ENCODE measurements around the gene ITGA6. TPM values are rescaled to one million over a fixed set of nuclear protein-coding genes. Genes with fewer than 3 reads are reported as not detected.

The ITGA6 gene
- polyA plus RNA-seq, 1 donor from 2014 or later, result 14.4 TPM

- no peaks in the 10 kb centered on the region for H3K9me3 ChIP-seq (ENCODE audit: low read length)
- H3F3A ChIP-seq (ENCODE audit: insufficient read depth, low read length, poor library complexity, severe bottlenecking), result no peaks in the 10 kb centered on the region
- no peaks in the 10 kb centered on the region for H3K36me3 ChIP-seq (ENCODE audit: insufficient read depth, low read length)
- H3K4me3 ChIP-seq (ENCODE audit: low read length), result no peak overlapping the region
- no peak for TF ChIP-seq SMC3 (conservative IDR thresholded peaks at IDR 0.05; ENCODE audit: poor library complexity)
- H4K20me1 ChIP-seq (ENCODE audit: insufficient read depth), result no peaks in the 10 kb centered on the region
- no peaks in the 10 kb centered on the region for H3K9me2 ChIP-seq (ENCODE audit: insufficient read depth, low read length)
- no peak overlapping the region for H3K9ac ChIP-seq (ENCODE audit: low read length)
- H2AFZ ChIP-seq (ENCODE audit: low read depth, low read length), result no peak overlapping the region
- no peak overlapping the region for H3K4me2 ChIP-seq (ENCODE audit: low read length)
- H3K79me2 ChIP-seq (replicated peaks; ENCODE audit: insufficient read depth, low read length), result no peaks in the 10 kb centered on the region
- no peak overlapping the region for H3K27ac ChIP-seq (ENCODE audit: low read length)
- H3K27me3 ChIP-seq (ENCODE audit: insufficient read depth, low read depth, low read length), result no peaks in the 10 kb centered on the region
These were observed 18.3 kb upstream of the ITGA6 start for GRCh38 chr2:172409042-172409441.

GRCh38 chr2:172412984-172413492 is 14.3 kb upstream of the ITGA6 start:
- Histone ChIP-seq H3K27ac (ENCODE audit: low read length) (no peak overlapping the region), H3K79me2 (replicated peaks; ENCODE audit: insufficient read depth, low read length) (no peaks in the 10 kb centered on the region), H3K9me2 (ENCODE audit: insufficient read depth, low read length) (no peaks in the 10 kb centered on the region), H3K9me3 (ENCODE audit: low read length) (no peaks in the 10 kb centered on the region), H3K4me2 (ENCODE audit: low read length) (no peak overlapping the region), H3K4me3 (ENCODE audit: low read length) (no peak overlapping the region), H4K20me1 (ENCODE audit: insufficient read depth) (no peaks in the 10 kb centered on the region), H3K9ac (ENCODE audit: low read length) (no peak overlapping the region), H3K36me3 (ENCODE audit: insufficient read depth, low read length) (no peaks in the 10 kb centered on the region), H3K27me3 (ENCODE audit: insufficient read depth, low read depth, low read length) (no peaks in the 10 kb centered on the region), H3F3A (ENCODE audit: insufficient read depth, low read length, poor library complexity, severe bottlenecking) (no peaks in the 10 kb centered on the region), H2AFZ (ENCODE audit: low read depth, low read length) (no peak overlapping the region)
- no peak for TF ChIP-seq TAF1 (IDR thresholded peaks at IDR 0.05; ENCODE audit: low read depth)
- no peak for TF ChIP-seq SMC3 (conservative IDR thresholded peaks at IDR 0.05; ENCODE audit: poor library complexity)
- no peak for TF ChIP-seq POLR2AphosphoS5 (IDR thresholded peaks at IDR 0.05)
- no peak for TF ChIP-seq MXI1 (conservative IDR thresholded peaks at IDR 0.05; ENCODE audit: poor library complexity, severe bottlenecking)
- TF ChIP-seq RAD21 (conservative IDR thresholded peaks at IDR 0.05), result no peak
- TF ChIP-seq EP300 (conservative IDR thresholded peaks at IDR 0.05; ENCODE audit: poor library complexity, severe bottlenecking), result no peak

- H3K36me3 ChIP-seq (ENCODE audit: insufficient read depth, low read length), result no peaks in the 10 kb centered on the region
- no peak overlapping the region for H3K4me3 ChIP-seq (ENCODE audit: low read length)
- H3K27me3 ChIP-seq (ENCODE audit: insufficient read depth, low read depth, low read length), result no peaks in the 10 kb centered on the region
- H3K9me2 ChIP-seq (ENCODE audit: insufficient read depth, low read length), result no peaks in the 10 kb centered on the region
- H3F3A ChIP-seq (ENCODE audit: insufficient read depth, low read length, poor library complexity, severe bottlenecking), result no peaks in the 10 kb centered on the region
- no peak overlapping the region for H3K9ac ChIP-seq (ENCODE audit: low read length)
- no peaks in the 10 kb centered on the region for H4K20me1 ChIP-seq (ENCODE audit: insufficient read depth)
- no peak overlapping the region for H3K4me2 ChIP-seq (ENCODE audit: low read length)
- no peak overlapping the region for H2AFZ ChIP-seq (ENCODE audit: low read depth, low read length)
- no peaks in the 10 kb centered on the region for H3K79me2 ChIP-seq (replicated peaks; ENCODE audit: insufficient read depth, low read length)
- no peak overlapping the region for H3K27ac ChIP-seq (ENCODE audit: low read length)
- no peak for TF ChIP-seq EZH2 (IDR thresholded peaks at IDR 0.05; ENCODE audit: borderline replicate concordance, insufficient read depth, low read length, poor library complexity, severe bottlenecking)
- no peak for TF ChIP-seq MXI1 (conservative IDR thresholded peaks at IDR 0.05; ENCODE audit: poor library complexity, severe bottlenecking)
- TF ChIP-seq RAD21 (conservative IDR thresholded peaks at IDR 0.05), result no peak
- no peaks in the 10 kb centered on the region for H3K9me3 ChIP-seq (ENCODE audit: low read length)
These were observed 12.1 kb upstream of the ITGA6 start for GRCh38 chr2:172415157-172415864.

DNA sequence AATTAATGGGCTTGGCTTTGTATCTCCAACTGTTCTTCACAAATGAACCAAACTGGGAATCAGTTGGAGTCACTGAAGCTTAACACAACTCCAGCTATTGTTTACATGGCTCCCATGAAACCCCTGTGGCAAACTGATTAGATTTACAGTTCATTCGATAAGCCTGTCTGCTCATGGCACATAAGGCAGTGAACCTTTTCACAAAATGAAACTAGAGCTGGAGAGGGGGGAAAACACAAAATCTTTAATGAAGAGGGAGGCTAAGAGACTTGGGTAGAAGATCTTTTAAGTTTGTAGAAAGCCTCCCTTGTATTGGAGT is 11.6 kb upstream of the ITGA6 start:
- Histone ChIP-seq H3K9me2 (ENCODE audit: insufficient read depth, low read length) (no peaks in the 10 kb centered on the region), H3K4me2 (ENCODE audit: low read length) (no peak overlapping the region), H3K79me2 (replicated peaks; ENCODE audit: insufficient read depth, low read length) (no peaks in the 10 kb centered on the region), H3K9ac (ENCODE audit: low read length) (no peak overlapping the region), H3K27me3 (ENCODE audit: insufficient read depth, low read depth, low read length) (no peaks in the 10 kb centered on the region), H4K20me1 (ENCODE audit: insufficient read depth) (no peaks in the 10 kb centered on the region), H2AFZ (ENCODE audit: low read depth, low read length) (no peak overlapping the region), H3K36me3 (ENCODE audit: insufficient read depth, low read length) (no peaks in the 10 kb centered on the region), H3F3A (ENCODE audit: insufficient read depth, low read length, poor library complexity, severe bottlenecking) (no peaks in the 10 kb centered on the region), H3K9me3 (ENCODE audit: low read length) (no peaks in the 10 kb centered on the region), H3K27ac (ENCODE audit: low read length) (no peak overlapping the region), H3K4me3 (ENCODE audit: low read length) (no peak overlapping the region)
- TF ChIP-seq EZH2 (IDR thresholded peaks at IDR 0.05; ENCODE audit: borderline replicate concordance, insufficient read depth, low read length, poor library complexity, severe bottlenecking) (no peak), TAF1 (IDR thresholded peaks at IDR 0.05; ENCODE audit: low read depth) (no peak), REST (IDR thresholded peaks at IDR 0.05; ENCODE audit: borderline replicate concordance) (no peak), MXI1 (conservative IDR thresholded peaks at IDR 0.05; ENCODE audit: poor library complexity, severe bottlenecking) (no peak), CTCF (IDR thresholded peaks at IDR 0.05; ENCODE audit: poor library complexity, severe bottlenecking) (no peak), RAD21 (conservative IDR thresholded peaks at IDR 0.05) (no peak), EP300 (conservative IDR thresholded peaks at IDR 0.05; ENCODE audit: poor library complexity, severe bottlenecking) (no peak), SMC3 (conservative IDR thresholded peaks at IDR 0.05; ENCODE audit: poor library complexity) (no peak), POLR2AphosphoS5 (IDR thresholded peaks at IDR 0.05) (no peak)

All from neural cell (in vitro differentiated cells).